Thyroid gland (tissue), 4 donors: ENCODE measurements around the gene HNF1B. TPM values are rescaled to one million over a fixed set of nuclear protein-coding genes. Genes with fewer than 3 reads are reported as not detected.

Experiments used
- DNase-seq, 2 donors: peaks; one replicate each; pipeline ENCODE4 v3.0.0-alpha.2; 2019
- H3K27ac ChIP-seq, 3 donors: fragments of 200-600 bp; sonication (generic); 1 replicate in 2 of 3; 2 replicates in 1 of 3; pipeline ENCODE4 v1.5.1; 2016 to 2019; ENCODE audit warnings: mild to moderate bottlenecking in 1 of 3, moderate library complexity in 1 of 3
- H3K27me3 ChIP-seq: fragments of 200-600 bp; sonication (generic); one replicate; pipeline ENCODE4 v1.5.1; 2019
- H3K36me3 ChIP-seq, 2 donors: fragments of 200-600 bp; sonication (generic); one replicate each; pipeline ENCODE4 v1.5.1; 2016 to 2019
- H3K4me1 ChIP-seq, 2 donors: fragments of 200-600 bp; sonication (generic); one replicate each; pipeline ENCODE4 v1.5.1; 2017 to 2019
- H3K4me3 ChIP-seq, 3 donors: fragments of 200-600 bp; sonication (generic); replicated peaks in 1 of 3; 1 replicate in 2 of 3; 2 replicates in 1 of 3; pipeline ENCODE4 v1.5.1; 2016; ENCODE audit warnings: mild to moderate bottlenecking in 1 of 3
- H3K9me3 ChIP-seq: fragments of 200-600 bp; sonication (generic); one replicate; pipeline ENCODE4 v1.5.1; 2017
- POLR2A ChIP-seq, 2 donors: fragments of 450-650 bp; IDR thresholded peaks; one replicate each; pipeline ENCODE4 v1.6.1; 2017; ENCODE audit warnings: antibody characterized with exemption in 2 of 2, mild to moderate bottlenecking in 2 of 2, moderate library complexity in 1 of 2
- WGBS, 2 donors: methylation state at CpG; one replicate each; pipeline ENCODE4 v1.1.5; 2017; 5-methylcytosine and 5-hydroxymethylcytosine counted together
- intact Hi-C: fragments of 100-400 bp; cut with DNase I; formaldehyde crosslinking; loops from one replicate; pipeline ENCODE4 v1.15.1; 2023
- total RNA-seq, 4 donors: library from RNA; depleted of rRNA; stranded (reverse); fragments of >200 nt; gene quantifications; one replicate each; pipeline ENCODE4 v1.2.3, GENCODE V29; 2016
- TF ChIP-seq, protein P1 (sequence below), 6 experiments: fragments of 200-600 bp in 3 of 6; fragments of 450-650 bp in 3 of 6; sonication (generic) in 3 of 6; IDR thresholded peaks; one replicate each; pipeline ENCODE4 v1.5.1; 2016 to 2019; ENCODE audit warnings: antibody characterized with exemption in 6 of 6, mild to moderate bottlenecking in 2 of 6, inconsistent platforms in 1 of 6, moderate library complexity in 1 of 6

HNF1B gene
- total RNA-seq, 4 donors from 2014 or later = not detected

GRCh38 chr17:37761059-37761458, 16.2 kb upstream of the HNF1B start:
- no peaks in the 10 kb centered on the region for H3K36me3 ChIP-seq
- no peak overlapping the region for H3K27ac ChIP-seq
- DNase-seq = no peak
- no peak overlapping the region for H3K4me3 ChIP-seq
- intact Hi-C loops = no loop called here
- no peaks in the 10 kb centered on the region for H3K9me3 ChIP-seq
- TF ChIP-seq POLR2A (IDR thresholded peaks at IDR 0.05) = no peak
- TF ChIP-seq, protein P1, sequence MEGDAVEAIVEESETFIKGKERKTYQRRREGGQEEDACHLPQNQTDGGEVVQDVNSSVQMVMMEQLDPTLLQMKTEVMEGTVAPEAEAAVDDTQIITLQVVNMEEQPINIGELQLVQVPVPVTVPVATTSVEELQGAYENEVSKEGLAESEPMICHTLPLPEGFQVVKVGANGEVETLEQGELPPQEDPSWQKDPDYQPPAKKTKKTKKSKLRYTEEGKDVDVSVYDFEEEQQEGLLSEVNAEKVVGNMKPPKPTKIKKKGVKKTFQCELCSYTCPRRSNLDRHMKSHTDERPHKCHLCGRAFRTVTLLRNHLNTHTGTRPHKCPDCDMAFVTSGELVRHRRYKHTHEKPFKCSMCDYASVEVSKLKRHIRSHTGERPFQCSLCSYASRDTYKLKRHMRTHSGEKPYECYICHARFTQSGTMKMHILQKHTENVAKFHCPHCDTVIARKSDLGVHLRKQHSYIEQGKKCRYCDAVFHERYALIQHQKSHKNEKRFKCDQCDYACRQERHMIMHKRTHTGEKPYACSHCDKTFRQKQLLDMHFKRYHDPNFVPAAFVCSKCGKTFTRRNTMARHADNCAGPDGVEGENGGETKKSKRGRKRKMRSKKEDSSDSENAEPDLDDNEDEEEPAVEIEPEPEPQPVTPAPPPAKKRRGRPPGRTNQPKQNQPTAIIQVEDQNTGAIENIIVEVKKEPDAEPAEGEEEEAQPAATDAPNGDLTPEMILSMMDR (IDR thresholded peaks at IDR 0.05) = no peak
- WGBS, 2 donors = 67 to 79% methylated on average over 7 of the region's 7 CpGs
- H3K27me3 ChIP-seq = no peaks in the 10 kb centered on the region
- no peaks in the 10 kb centered on the region for H3K4me1 ChIP-seq

- TF ChIP-seq POLR2A (IDR thresholded peaks at IDR 0.05) = no peak
- TF ChIP-seq, protein P1 (IDR thresholded peaks at IDR 0.05) = no peak
- peak; percentile 54 to 56 for DNase-seq
- Histone ChIP-seq H3K9me3 (no peaks in the 10 kb centered on the region), H3K36me3 (no peaks in the 10 kb centered on the region), H3K4me3 (no peak overlapping the region), H3K4me1 (no peaks in the 10 kb centered on the region), H3K27ac (no peak overlapping the region), H3K27me3 (no peaks in the 10 kb centered on the region)
- intact Hi-C loops = no loop called here
- WGBS, 2 donors = 35 to 39% methylated on average over 5 of the region's 5 CpGs
Measured at GRCh38 chr17:37759014-37759637, 14.3 kb upstream of the HNF1B start.

DNA sequence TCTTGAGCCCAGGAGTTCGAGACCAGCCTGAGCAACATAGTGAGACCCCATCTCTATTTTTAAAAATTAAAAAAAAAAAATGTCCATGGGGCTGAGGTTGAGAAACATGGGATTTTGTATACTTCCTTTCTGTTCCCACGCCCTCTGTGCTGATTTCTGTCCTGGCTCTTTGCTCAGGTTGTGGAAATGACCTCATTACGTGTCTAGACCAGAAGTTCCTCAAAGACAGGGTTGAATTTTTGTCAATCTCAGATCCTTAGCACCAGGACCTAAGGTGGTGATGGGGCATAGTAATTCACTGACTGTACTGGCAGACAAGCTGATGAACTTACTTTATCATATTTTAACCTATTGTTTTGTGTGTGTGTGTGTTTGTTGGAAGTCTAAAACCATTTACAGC, 11.2 kb upstream of the HNF1B start:
- TF ChIP-seq, protein P1 (IDR thresholded peaks at IDR 0.05) = no peak
- no peak for TF ChIP-seq POLR2A (IDR thresholded peaks at IDR 0.05)
- H3K27me3 ChIP-seq = no peaks in the 10 kb centered on the region
- H3K9me3 ChIP-seq = no peaks in the 10 kb centered on the region
- DNase-seq = no peak
- H3K4me3 ChIP-seq = no peak overlapping the region
- H3K4me1 ChIP-seq = no peaks in the 10 kb centered on the region
- WGBS, 2 donors = 91 to 92% methylated on average over 3 of the region's 3 CpGs
- intact Hi-C loops = no loop called here
- H3K36me3 ChIP-seq = no peaks in the 10 kb centered on the region
- H3K27ac ChIP-seq = no peak overlapping the region

DNA sequence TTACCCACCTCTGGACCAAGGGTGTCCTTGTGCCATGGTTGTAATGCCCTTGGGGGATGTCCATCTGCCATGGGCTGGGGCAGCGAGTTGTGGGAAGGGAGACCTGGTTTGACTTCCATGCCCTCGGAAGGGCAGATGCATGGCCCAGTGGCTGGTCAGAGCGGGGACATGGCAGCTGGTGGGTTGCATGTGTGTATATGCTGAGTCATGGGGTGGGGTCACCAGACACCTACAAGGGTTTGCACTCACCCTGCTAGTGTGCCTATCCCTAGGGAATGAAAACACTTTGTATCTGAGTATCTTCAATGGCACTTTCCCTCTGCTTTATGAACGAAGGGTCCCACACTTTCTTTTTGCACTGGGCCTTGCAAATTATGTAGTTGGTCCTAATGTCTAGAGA, 10.6 kb upstream of the HNF1B start:
- intact Hi-C loops = no loop called here
- no peak for TF ChIP-seq POLR2A (IDR thresholded peaks at IDR 0.05)
- TF ChIP-seq, protein P1 (IDR thresholded peaks at IDR 0.05) = no peak
- Histone ChIP-seq H3K27me3 (no peaks in the 10 kb centered on the region), H3K9me3 (no peaks in the 10 kb centered on the region), H3K4me1 (no peaks in the 10 kb centered on the region), H3K4me3 (no peak overlapping the region), H3K36me3 (no peaks in the 10 kb centered on the region), H3K27ac (no peak overlapping the region)
- no peak for DNase-seq
- WGBS, 2 donors = 94 to 95% methylated on average over 1 to 4 of the region's 4 CpGs

DNA sequence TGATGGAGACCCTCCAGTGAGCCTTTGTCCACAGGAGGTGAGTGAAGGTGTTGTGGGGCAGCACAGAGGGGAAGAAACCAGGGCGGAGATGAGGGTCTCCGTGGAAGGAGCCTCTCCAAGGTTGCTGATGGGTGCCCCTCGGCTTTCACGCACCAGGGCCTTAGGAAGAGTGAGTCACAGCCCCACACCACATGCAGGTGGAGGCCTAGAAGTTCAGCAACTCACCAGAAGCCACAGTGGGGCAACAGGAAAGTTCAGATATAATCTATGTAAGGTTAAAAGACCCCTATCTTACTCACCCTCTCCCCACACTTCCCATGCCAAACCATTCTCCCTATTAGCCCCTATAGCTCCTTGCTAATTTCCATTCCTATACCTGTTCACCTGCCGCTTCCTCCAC, 9.5 kb upstream of the HNF1B start:
- H3K27me3 ChIP-seq = no peaks in the 10 kb centered on the region
- no peaks in the 10 kb centered on the region for H3K36me3 ChIP-seq
- H3K4me1 ChIP-seq = no peaks in the 10 kb centered on the region
- intact Hi-C loops = no loop called here
- H3K4me3 ChIP-seq = no peak overlapping the region
- 86 to 91% methylated on average over 5 of the region's 5 CpGs for WGBS, 2 donors
- H3K9me3 ChIP-seq = no peaks in the 10 kb centered on the region
- TF ChIP-seq, protein P1 (IDR thresholded peaks at IDR 0.05) = no peak
- no peak for TF ChIP-seq POLR2A (IDR thresholded peaks at IDR 0.05)
- H3K27ac ChIP-seq = no peak overlapping the region
- no peak for DNase-seq
